Hepatocyte (in vitro differentiated cells): Measurements from ENCODE around the gene TOX3.

ENCODE experiments used
- EZH2 ChIP-seq: fragments of 200-600 bp; sonication (generic); IDR thresholded peaks from 2 replicates; pipeline ENCODE4 v1.6.1; 2016; ENCODE audit warnings: antibody characterized with exemption, mild to moderate bottlenecking, borderline replicate concordance
- EZH2phosphoT487 ChIP-seq: fragments of 200-600 bp; sonication (generic); IDR thresholded peaks from one replicate; pipeline ENCODE4 v1.6.1; 2018; ENCODE audit warnings: antibody characterized with exemption, mild to moderate bottlenecking, low read depth, moderate library complexity; ENCODE audit not compliant: unreplicated experiment, severe bottlenecking

DNA sequence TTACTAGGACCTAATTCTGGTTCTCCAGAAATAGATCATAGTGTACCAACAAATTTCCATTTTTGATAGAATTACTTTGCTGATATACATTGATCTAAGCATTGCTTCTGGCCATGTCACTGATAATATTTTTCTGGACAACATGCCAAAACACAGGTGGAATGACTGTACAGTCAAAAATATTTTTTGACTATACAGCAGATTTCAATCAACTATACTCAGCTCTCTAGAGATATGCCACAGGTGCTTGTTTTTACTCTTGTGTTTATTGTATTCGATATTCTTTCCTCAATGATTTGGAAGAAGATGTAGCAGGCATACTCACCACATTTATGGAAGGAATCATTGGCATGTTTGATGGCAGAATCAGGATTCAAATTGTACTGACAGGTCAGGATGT lies 21.6 kb upstream of the TOX3 start:
- TF ChIP-seq EZH2phosphoT487 = no peak
- no peak for TF ChIP-seq EZH2
